Measurements from ENCODE around the gene SNX4.

- TF ChIP-seq, protein P1, sequence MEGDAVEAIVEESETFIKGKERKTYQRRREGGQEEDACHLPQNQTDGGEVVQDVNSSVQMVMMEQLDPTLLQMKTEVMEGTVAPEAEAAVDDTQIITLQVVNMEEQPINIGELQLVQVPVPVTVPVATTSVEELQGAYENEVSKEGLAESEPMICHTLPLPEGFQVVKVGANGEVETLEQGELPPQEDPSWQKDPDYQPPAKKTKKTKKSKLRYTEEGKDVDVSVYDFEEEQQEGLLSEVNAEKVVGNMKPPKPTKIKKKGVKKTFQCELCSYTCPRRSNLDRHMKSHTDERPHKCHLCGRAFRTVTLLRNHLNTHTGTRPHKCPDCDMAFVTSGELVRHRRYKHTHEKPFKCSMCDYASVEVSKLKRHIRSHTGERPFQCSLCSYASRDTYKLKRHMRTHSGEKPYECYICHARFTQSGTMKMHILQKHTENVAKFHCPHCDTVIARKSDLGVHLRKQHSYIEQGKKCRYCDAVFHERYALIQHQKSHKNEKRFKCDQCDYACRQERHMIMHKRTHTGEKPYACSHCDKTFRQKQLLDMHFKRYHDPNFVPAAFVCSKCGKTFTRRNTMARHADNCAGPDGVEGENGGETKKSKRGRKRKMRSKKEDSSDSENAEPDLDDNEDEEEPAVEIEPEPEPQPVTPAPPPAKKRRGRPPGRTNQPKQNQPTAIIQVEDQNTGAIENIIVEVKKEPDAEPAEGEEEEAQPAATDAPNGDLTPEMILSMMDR (IDR thresholded peaks at IDR 0.05) = no peak
- TF ChIP-seq POLR2A (IDR thresholded peaks at IDR 0.05) = no peak
- no peak for TF ChIP-seq POLR2AphosphoS5 (IDR thresholded peaks at IDR 0.05)
Observed at GRCh38 chr3:125461896-125462295, 58.1 kb downstream of the SNX4 start.

All from stomach (tissue), 4 donors.